VCaP (cell line): Measurements from ENCODE around the gene MAP7.
A peak's percentile ranks its signal among the peaks of the same experiment; 100 is the strongest.
"Not testable (repeated sequence)": the region's sequence is repeated elsewhere in the genome, so short reads cannot be mapped to it uniquely, and the experiment has no call there.

ENCODE experiments used
- H3K27ac ChIP-seq: fragments of 450-650 bp; 2 replicates; pipeline ENCODE4 v1.5.1; 2017
- CTCF ChIP-seq: fragments of 450-650 bp; conservative IDR thresholded peaks from 2 replicates; pipeline ENCODE4 v1.5.1; 2017; ENCODE audit warnings: mild to moderate bottlenecking, moderate library complexity

MAP7 gene

GRCh38 chr6:136404627-136405419 is 145.4 kb downstream of the MAP7 start:
- TF ChIP-seq CTCF: no peak
- peak overlapping the region; percentile 33 for H3K27ac ChIP-seq

- H3K27ac ChIP-seq: no peak overlapping the region
- no peak for TF ChIP-seq CTCF
Measured at GRCh38 chr6:136404007-136404406, 146.2 kb downstream of the MAP7 start.

GRCh38 chr6:136403110-136403980 is 146.9 kb downstream of the MAP7 start:
- H3K27ac ChIP-seq: no peak overlapping the region
- TF ChIP-seq CTCF: no peak

GRCh38 chr6:136401749-136402148 is 148.5 kb downstream of the MAP7 start:
- no peak for TF ChIP-seq CTCF
- no peak overlapping the region for H3K27ac ChIP-seq

GRCh38 chr6:136401236-136401635 is 149.0 kb downstream of the MAP7 start:
- not testable (repeated sequence) for H3K27ac ChIP-seq

GRCh38 chr6:136398453-136398852 is 151.8 kb downstream of the MAP7 start:
- no peak for TF ChIP-seq CTCF
- no peak overlapping the region for H3K27ac ChIP-seq

- H3K27ac ChIP-seq: no peak overlapping the region
- TF ChIP-seq CTCF: no peak
Measured at GRCh38 chr6:136396908-136397307, 153.3 kb downstream of the MAP7 start.

GRCh38 chr6:136390959-136391358 is 159.3 kb downstream of the MAP7 start:
- H3K27ac ChIP-seq: not testable (repeated sequence)
